ENCODE results near the gene ABCA7.

The ABCA7 gene

GRCh38 chr19:1105873-1106840, 66.2 kb downstream of the ABCA7 start:
- Histone ChIP-seq H3K4me3 (ENCODE audit: low read length) (no peak overlapping the region), H3F3A (ENCODE audit: control insufficient read depth, insufficient read depth) (peaks cover 10% of the 10 kb centered on the region), H3K4me2 (ENCODE audit: low read length) (no peak overlapping the region), H3K79me2 (ENCODE audit: control insufficient read depth, low read length) (peaks cover 10% of the 10 kb centered on the region), H3K9me2 (replicated peaks; ENCODE audit: control insufficient read depth, low read length) (no peaks in the 10 kb centered on the region), H3K4me1 (ENCODE audit: control insufficient read depth, low read length) (peaks cover 38% of the 10 kb centered on the region), H4K20me1 (ENCODE audit: control insufficient read depth, insufficient read depth, low read depth, low read length) (no peaks in the 10 kb centered on the region), H3K27me3 (ENCODE audit: control insufficient read depth, low read length) (no peaks in the 10 kb centered on the region), H3K27ac (ENCODE audit: low read depth, low read length) (no peak overlapping the region), H3K9me3 (ENCODE audit: control insufficient read depth, insufficient read depth, low read length) (no peaks in the 10 kb centered on the region), H3K36me3 (ENCODE audit: control insufficient read depth, low read length) (peaks cover 16% of the 10 kb centered on the region)
- TF ChIP-seq EZH2phosphoT487 (IDR thresholded peaks at IDR 0.05; ENCODE audit: borderline replicate concordance, low read length) (no peak), CTCF (IDR thresholded peaks at IDR 0.05; ENCODE audit: low read depth, low read length, poor library complexity, severe bottlenecking) (no peak)

GRCh38 chr19:1106841-1107660, 67.1 kb downstream of the ABCA7 start:
- Histone ChIP-seq H4K20me1 (ENCODE audit: control insufficient read depth, insufficient read depth, low read depth, low read length) (no peaks in the 10 kb centered on the region), H3K27ac (ENCODE audit: low read depth, low read length) (no peak overlapping the region), H3K9me2 (replicated peaks; ENCODE audit: control insufficient read depth, low read length) (no peaks in the 10 kb centered on the region), H3K9me3 (ENCODE audit: control insufficient read depth, insufficient read depth, low read length) (no peaks in the 10 kb centered on the region), H3K27me3 (ENCODE audit: control insufficient read depth, low read length) (no peaks in the 10 kb centered on the region), H3K4me2 (ENCODE audit: low read length) (no peak overlapping the region; the same call in 1 of the 2 replicates), H3K4me3 (ENCODE audit: low read length) (no peak overlapping the region), H3K4me1 (ENCODE audit: control insufficient read depth, low read length) (peaks cover 29% of the 10 kb centered on the region), H3K36me3 (ENCODE audit: control insufficient read depth, low read length) (peaks cover 16% of the 10 kb centered on the region), H3K79me2 (ENCODE audit: control insufficient read depth, low read length) (peaks cover 10% of the 10 kb centered on the region), H3F3A (ENCODE audit: control insufficient read depth, insufficient read depth) (peaks cover 7% of the 10 kb centered on the region; the same call in 1 of the 2 replicates)
- no peak for TF ChIP-seq EZH2phosphoT487 (IDR thresholded peaks at IDR 0.05; ENCODE audit: borderline replicate concordance, low read length)
- no peak for TF ChIP-seq CTCF (IDR thresholded peaks at IDR 0.05; ENCODE audit: low read depth, low read length, poor library complexity, severe bottlenecking)

GRCh38 chr19:1107661-1108261, 67.9 kb downstream of the ABCA7 start:
- H3K9me2 ChIP-seq (replicated peaks; ENCODE audit: control insufficient read depth, low read length), result no peaks in the 10 kb centered on the region
- no peaks in the 10 kb centered on the region for H4K20me1 ChIP-seq (ENCODE audit: control insufficient read depth, insufficient read depth, low read depth, low read length)
- peaks cover 19% of the 10 kb centered on the region for H3K36me3 ChIP-seq (ENCODE audit: control insufficient read depth, low read length)
- no peak overlapping the region; the same call in 1 of the 2 replicates for H3K4me2 ChIP-seq (ENCODE audit: low read length)
- peaks cover 10% of the 10 kb centered on the region for H3K79me2 ChIP-seq (ENCODE audit: control insufficient read depth, low read length)
- no peaks in the 10 kb centered on the region for H3K9me3 ChIP-seq (ENCODE audit: control insufficient read depth, insufficient read depth, low read length)
- H3K4me3 ChIP-seq (ENCODE audit: low read length), result no peak overlapping the region
- peaks cover 22% of the 10 kb centered on the region for H3K4me1 ChIP-seq (ENCODE audit: control insufficient read depth, low read length)
- no peak overlapping the region for H3K27ac ChIP-seq (ENCODE audit: low read depth, low read length)
- H3F3A ChIP-seq (ENCODE audit: control insufficient read depth, insufficient read depth), result peaks cover 3% of the 10 kb centered on the region; the same call in 1 of the 2 replicates
- TF ChIP-seq CTCF (IDR thresholded peaks at IDR 0.05; ENCODE audit: low read depth, low read length, poor library complexity, severe bottlenecking) (no peak), EZH2phosphoT487 (IDR thresholded peaks at IDR 0.05; ENCODE audit: borderline replicate concordance, low read length) (no peak)
- no peaks in the 10 kb centered on the region for H3K27me3 ChIP-seq (ENCODE audit: control insufficient read depth, low read length)

Data from DOHH2 (cell line).